ENCODE measurements around the gene MYO1E.

MYO1E gene

GRCh38 chr15:59203008-59203407 is 169.7 kb downstream of the MYO1E start:
- DNase-seq: peak in 14 of 58 donors; percentile 3 to 49 (median 20)

DNA sequence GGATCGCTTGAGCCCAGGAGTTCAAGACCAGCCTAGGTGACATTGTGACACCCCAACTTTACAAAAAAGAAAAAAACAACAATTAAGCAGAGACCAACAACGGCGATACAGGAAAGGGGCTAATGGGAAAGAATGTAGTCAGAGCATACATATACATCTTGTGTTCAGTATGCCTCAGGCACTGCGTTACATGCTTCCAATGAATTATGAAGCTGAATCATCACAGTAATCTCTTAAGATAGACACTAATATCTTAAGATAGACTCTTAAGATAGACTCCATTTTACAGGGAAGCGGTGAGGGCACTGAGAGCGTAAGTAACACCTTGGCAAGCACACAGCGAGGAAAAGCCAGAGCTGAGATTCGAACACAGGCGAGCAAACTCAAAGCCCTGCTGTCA is 172.1 kb downstream of the MYO1E start:
- DNase-seq: no peak

DNA sequence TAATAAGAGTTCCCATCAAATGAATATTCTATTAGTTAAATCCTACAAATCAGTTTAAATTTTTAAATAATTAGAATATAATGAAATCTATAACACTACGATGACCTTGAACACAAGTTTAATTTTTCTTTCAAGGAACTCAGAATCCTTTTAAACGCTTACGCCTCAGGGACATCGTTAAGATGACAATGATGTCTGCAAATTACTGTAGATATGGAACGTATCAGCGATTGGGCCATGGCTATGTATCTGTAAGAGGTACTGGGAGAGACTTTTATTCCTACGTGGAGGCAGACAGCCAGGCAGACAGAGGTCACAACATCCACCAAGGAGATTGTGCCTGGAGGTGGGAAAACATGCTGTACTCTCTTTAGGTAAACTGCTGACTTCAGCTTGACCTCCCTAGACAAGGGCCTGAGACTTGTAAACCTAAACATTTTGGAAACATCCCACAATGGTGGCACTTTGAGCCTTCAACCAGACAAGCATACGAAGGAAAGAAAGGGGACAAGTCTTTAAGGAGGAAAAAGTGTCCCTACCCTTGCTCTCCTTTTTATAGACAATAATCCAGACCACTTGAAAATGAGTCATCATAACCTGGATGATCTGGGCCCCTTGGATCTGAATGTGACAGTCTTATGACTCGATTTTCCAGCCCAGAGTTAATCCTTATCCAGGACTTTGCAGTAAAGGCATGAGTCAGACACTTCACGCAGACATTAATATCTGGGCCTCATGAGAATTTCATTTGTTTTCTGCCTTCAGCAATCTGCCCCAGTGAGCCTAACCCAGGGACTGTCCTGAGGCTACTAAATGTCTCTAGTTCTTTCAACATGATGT is 172.8 kb downstream of the MYO1E start:
- no peak for DNase-seq

GRCh38 chr15:59197454-59197853 is 175.2 kb downstream of the MYO1E start:
- DNase-seq: no peak

DNA sequence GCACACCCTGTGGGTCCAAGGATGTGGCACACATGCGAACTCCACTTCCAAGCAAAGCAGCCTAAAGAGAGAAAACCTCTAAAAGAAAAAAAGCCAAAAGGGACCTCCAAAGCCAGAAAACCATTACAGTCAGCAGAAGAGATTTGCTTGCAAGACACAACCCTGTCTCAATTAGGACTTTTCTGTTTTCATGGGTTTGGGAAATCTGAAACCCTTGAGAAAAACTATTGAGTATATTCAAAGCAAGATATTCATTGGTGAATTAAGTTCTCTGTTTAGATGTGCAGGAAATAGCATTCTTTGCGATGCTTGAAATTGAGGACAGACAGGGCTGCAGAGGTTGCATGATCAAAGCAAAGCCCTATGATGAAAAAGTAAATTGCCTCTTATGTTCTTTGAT is 176.3 kb downstream of the MYO1E start:
- no peak for DNase-seq

DNA sequence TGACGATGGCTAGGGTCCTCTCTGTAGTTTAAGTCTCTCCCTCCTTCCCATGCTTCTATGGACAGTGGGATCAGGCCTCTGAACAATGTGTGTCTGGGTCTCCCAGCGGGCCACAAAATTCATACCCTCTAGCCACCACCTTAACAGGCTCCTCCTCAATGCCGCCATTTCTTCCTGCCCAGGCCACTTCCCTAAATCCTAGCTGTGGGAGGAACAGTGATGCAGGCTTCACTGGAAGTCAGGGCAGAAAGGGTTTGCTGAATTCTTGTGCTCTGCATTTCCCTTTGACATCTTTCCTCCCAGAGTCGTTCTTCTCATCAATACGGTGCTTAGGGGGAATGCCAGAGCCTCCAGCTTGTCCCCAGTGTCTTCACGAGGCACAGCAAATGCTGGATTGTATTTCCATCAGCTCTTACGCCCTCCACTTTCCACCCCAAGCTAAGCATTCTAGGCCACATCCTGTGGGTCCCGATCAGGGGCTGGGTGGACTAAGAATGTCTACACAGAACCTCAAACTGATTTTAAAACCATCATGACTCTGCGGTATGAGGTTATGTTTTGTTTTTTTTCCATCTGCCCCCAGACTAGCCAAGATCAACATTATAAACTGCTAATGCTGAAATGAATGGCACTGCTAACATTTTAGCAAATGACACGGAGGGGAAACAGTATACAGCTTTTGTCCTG is 177.9 kb downstream of the MYO1E start:
- DNase-seq: no peak

DNA sequence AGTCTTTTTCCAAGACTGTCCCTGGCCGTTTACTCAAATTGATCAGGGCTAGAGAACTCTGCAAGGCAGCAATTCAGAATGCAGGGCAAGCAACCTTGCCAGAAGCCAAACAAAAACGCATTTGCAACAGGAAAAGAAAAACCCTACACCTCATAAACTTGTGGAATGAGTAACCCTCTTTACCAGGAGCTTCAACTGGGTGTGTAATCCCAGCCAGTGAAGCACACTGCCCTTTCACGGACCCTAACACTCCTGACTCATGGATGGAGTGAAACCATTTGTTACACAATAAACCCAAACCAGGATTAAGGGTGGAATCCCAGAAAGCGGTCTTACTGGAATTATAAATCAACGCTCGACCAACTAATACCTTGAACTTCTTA is 180.8 kb downstream of the MYO1E start:
- DNase-seq: no peak

- DNase-seq: no peak
Observed at GRCh38 chr15:59190291-59190690, 182.4 kb downstream of the MYO1E start.

DNA sequence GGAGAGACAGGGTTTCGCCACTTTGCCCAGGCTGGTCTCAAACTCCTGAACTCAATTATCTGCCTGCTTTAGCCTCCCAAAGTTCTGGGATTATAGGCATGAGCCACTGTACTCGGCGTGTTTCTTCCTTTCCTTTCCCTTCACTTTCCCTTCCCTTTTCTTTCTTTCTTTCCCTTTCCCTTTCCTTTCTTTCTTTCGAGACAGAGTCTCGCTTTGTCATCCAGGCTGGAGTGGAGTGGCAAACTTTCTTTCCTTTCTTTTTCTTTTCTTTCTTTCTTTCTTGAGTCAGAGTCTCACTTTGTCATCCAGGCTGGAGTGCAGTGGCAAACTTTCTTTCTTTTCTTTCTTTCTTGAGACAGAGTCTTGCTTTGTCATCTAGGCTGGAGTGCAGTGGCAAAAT is 183.4 kb downstream of the MYO1E start:
- no peak for DNase-seq

- no peak for DNase-seq
Observed at GRCh38 chr15:59186501-59186900, 186.2 kb downstream of the MYO1E start.

- no peak for DNase-seq
Observed at GRCh38 chr15:59185725-59186124, 186.9 kb downstream of the MYO1E start.

DNA sequence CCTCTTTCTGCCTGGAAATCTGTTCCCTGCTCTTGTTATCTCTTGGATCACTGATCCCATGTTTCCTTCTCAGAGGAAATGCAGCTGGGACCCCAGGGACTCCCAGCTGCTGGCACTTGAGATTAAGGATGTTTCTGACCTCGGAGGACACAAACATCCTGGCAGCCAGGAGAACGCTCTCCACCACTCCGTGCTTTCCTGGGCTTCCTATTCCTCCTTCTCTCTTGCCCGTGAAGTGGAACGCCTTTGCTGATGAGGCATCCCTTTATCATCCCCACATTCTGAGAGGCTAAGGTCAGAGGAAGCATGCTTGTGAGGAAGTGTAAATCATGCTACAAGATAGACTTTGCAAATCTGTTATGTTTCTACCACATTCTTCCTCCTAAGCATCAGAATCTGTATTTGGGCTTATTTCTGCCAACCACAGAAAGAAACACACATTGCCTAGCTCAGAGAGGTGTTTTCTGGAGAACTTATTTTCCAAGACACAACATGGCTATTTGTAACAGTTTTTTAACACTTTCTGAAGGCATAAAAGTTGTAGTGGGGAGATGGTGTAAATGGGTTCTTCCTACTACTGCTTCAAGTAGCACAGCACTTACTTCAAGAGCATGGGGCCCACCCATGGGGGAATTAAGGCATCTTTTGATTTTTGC is 191.6 kb downstream of the MYO1E start:
- no peak for DNase-seq

GRCh38 chr15:59179717-59180116 is 193.0 kb downstream of the MYO1E start:
- no peak for DNase-seq

- DNase-seq: no peak
Observed at GRCh38 chr15:59178151-59178695, 194.4 kb downstream of the MYO1E start.

DNA sequence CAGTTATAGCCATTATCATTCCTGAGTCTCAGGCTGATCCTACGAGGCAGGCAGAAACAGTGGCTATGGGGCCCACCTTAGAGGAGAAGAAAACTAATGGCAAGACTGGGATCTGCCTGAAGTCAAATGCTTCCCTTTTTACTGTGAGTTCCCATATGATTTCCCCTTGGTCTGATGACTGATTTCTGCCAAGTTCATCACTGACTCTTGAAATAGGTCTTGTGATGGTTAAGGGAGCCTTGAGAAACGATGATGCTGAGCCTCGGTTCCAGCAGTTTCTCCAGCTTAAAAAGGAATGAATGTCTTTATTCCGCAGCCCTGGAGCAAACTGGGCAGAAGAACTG is 195.4 kb downstream of the MYO1E start:
- peak in 10 of 58 donors; percentile 3 to 44 (median 18) for DNase-seq

GRCh38 chr15:59176653-59177316 is 195.9 kb downstream of the MYO1E start:
- peak in 1 of 58 donors; percentile 44 for DNase-seq

GRCh38 chr15:59174835-59175831 is 197.5 kb downstream of the MYO1E start:
- peak in 49 of 58 donors; percentile 5 to 70 (median 39) for DNase-seq

DNA sequence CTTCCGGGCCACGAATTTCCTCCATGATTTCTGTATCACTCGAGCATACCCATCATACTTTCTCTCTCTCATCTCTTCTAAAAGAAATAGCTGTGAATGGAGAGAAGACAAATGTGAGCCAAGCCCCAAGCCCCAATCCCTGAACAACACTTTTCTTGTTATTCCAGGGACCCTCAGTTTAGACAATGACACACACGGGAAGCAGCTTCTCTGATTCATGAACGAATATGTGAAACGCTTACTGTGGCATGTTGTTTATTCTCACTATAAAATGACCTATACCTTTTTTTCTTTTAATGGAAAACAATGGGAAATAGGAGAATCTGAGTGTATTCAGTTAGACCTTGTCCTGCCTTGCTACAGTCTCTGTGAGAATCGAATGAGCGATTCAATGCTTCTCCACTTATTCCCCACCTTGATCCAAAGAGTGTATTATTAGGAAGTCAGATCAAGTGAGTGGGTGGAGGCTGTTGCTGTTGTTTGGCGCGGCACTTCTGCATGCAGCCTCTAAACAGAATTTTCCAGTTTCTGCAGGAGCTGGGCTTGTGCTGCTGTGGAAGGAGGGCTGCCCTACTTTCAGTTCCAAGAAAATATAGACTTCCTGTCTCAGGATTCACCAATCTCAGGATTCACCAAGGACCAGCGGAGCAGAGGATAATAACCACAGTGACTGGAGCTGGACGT is 198.4 kb downstream of the MYO1E start:
- peak in 2 of 58 donors; percentile 26 to 51 for DNase-seq

DNA sequence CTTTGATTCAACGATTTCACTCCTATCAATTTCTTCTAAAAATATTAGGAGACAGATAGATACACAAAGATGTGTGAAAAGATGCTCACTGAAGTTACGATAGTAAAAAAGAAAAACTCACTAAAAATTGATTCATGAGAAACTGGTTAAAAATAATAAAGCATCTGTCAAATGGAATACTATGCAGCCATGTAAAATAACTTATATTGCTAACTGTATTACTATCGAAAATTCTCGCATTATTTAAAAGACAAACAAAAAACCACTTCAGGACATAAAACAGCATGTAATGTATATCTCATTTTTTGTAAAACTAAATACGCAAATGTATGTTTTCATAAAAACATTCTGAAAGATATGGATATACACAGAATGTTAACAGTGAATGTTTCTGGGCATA is 199.5 kb downstream of the MYO1E start:
- DNase-seq: no peak
